GM23248 (cell line): Measurements from ENCODE around the gene TSPOAP1.

Experiments used
- EZH2 ChIP-seq: fragments of 200-600 bp; sonication (generic); IDR thresholded peaks from 2 replicates; pipeline ENCODE4 v1.6.1; 2018; ENCODE audit warnings: antibody characterized with exemption, mild to moderate bottlenecking; ENCODE audit not compliant: insufficient read depth, poor library complexity, severe bottlenecking
- EZH2phosphoT487 ChIP-seq: fragments of 200-600 bp; sonication (generic); IDR thresholded peaks from 2 replicates; pipeline ENCODE4 v1.6.1; 2018; ENCODE audit warnings: antibody characterized with exemption, moderate library complexity, mild to moderate bottlenecking, low read depth; ENCODE audit not compliant: insufficient read depth

GRCh38 chr17:58335061-58335731 is 6.6 kb upstream of the TSPOAP1 start:
- no peak for TF ChIP-seq EZH2
- no peak for TF ChIP-seq EZH2phosphoT487
